ENCODE data around the gene TAF8.

TAF8 gene

DNA sequence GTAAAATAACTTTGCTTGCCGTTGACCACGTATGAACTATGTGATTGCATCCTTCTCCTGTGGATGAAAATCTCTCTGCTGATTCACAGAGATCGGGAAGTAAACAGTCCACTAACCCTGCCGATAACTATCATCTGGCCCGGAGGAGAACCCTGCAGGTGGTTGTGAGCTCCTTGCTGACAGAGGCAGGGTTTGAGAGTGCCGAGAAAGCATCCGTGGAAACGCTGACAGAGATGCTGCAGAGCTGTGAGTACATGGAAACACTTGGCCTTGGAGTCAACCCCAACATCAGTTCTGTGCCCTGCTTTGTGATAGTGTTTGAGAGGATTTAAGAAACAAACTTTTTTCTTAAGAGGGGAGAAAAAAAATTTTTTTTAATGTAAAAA, 937 bp downstream of the TAF8 start:
- no peak for DNase-seq (ENCODE audit: low read depth)

- no peak for DNase-seq (ENCODE audit: low read depth)
These were observed 3.3 kb downstream of the TAF8 start for GRCh38 chr6:42053601-42054000.

GRCh38 chr6:42059743-42060142, 9.4 kb downstream of the TAF8 start:
- DNase-seq (ENCODE audit: low read depth) = no peak

DNA sequence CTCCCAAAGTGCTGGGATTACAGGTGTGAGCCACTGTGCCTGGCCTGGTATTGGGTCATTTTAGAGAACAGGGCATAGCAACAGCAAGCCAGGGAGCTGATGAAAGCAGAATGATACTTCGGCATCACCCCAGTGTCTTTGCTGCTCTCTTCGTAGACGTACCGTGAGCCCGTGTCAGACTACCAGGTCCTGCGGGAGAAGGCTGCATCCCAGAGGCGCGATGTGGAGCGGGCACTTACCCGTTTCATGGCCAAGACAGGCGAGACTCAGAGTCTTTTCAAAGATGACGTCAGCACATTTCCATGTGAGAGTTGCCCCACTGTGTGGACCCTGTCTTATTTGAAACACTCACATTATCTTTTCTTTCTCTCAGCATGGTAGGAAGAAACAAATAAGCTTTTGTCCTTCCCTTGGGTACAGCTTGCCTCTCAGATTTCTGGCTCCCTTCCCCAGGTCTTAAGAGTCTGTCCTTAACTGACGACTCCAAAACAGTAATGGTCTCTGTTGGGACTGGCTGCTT, 15.9 kb downstream of the TAF8 start:
- DNase-seq (ENCODE audit: low read depth) = no peak

GRCh38 chr6:42068173-42068572, 17.8 kb downstream of the TAF8 start:
- DNase-seq (ENCODE audit: low read depth) = no peak

GRCh38 chr6:42068872-42069522, 18.7 kb downstream of the TAF8 start:
- no peak for DNase-seq (ENCODE audit: low read depth)

DNA sequence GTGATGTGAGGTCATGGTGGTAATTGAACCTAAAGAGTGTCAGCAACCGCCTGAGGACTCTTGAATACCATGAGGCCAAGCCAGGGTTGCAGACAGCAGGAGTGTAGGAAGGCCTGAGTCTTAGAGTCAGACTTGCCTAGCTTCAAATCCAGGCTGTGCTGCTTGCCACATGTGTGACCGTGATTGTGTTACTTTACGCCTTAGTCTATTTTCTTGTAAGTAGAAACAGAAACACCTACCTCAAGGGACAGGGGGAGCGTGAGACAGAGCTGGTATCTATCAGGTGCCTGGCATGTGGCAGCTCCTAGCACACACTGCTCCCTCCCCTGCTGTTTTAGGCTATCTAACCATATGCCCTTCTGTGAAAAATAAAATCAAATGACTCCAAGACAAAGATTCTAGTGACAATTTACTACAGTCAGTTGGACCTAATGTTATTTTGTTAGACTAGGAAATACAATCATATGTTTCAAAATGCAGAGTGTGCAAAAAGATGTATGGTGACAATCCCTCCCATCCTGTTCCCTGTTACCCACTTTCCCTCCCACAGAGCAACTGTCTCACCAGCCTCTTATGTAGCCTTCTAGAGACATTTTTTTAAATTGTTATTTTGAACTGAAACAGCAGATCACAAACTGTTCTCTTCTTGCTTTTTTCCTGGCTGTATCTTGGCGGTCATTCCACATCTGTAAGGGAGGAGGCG, 21.7 kb downstream of the TAF8 start:
- DNase-seq (ENCODE audit: low read depth) = no peak

DNA sequence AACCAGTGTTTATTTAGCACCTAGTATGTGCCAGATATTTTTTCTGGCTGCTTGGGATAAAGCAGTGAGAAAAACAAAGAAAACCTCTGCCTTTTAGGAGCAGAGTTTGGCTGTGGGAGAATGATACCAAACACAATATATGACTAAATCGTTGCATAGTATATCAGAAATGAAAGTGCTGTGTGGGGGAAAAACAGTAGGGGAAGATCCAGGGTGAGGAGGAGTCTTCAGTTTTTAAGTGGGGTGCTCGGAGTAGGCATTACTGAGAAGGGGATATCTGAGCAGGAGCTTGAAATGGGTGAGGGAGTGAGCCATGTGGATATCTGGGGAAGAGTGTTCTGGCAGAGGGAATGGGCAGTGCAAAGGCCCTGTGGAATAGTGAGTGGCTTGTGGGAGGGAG, 23.0 kb downstream of the TAF8 start:
- no peak for DNase-seq (ENCODE audit: low read depth)

DNA sequence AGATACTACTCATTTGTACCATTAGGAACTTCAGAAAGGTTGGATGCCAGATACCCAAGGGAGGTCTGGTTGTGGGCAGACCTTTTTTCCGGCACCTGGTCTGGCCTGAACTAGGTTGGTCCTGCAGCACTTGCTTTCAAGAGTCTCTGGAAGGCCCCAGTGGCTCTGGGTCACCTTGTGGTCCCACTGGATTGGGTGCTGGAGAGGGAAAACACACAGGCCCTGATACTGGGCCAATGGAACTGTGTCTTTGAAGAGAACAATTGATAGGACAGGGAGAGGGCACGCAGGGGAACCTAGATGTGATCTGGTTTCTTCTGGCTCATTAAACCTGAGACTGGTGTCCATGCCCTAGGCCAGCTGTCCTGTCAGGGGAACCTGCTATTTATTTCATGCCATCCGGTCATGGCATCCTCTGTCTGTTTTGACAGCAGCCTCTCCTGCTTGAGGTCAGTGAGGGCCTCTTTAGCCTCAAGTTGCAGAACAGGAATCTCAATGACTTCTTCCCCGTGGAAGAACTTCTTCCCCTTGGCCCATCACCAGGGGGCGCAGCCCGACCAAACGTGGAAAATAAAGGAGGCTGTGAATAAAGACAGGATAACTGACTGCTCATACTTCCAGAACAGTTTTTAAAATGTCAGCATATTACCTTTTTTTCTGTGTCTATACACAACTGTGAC, 25.0 kb downstream of the TAF8 start:
- peak; percentile 16 for DNase-seq (ENCODE audit: low read depth)

DNA sequence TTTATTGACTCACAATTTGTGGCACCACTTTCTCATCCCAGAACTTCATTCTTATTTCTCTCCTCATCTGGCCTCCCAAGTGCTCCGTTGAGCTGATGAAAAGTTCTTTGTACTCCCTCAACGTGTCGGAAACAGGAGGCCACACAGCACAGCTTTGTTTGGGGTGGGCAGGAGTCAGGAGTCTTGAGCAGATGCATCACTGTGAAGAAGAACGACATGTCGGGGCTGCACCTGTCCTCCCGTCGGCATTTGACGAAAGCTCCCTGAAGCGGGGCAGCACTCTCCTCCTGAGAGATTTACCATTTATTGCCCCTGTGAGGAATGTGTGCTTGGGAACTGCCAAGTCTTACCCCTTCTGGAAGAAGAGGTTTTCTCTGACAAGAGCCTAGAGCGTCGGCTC, 28.1 kb downstream of the TAF8 start:
- no peak for DNase-seq (ENCODE audit: low read depth)

GRCh38 chr6:42079941-42080464, 29.7 kb downstream of the TAF8 start:
- no peak for DNase-seq (ENCODE audit: low read depth)

GRCh38 chr6:42083530-42083929, 33.2 kb downstream of the TAF8 start:
- no peak for DNase-seq (ENCODE audit: low read depth)

- no peak for DNase-seq (ENCODE audit: low read depth)
These were observed 34.6 kb downstream of the TAF8 start for GRCh38 chr6:42084889-42085288.

DNA sequence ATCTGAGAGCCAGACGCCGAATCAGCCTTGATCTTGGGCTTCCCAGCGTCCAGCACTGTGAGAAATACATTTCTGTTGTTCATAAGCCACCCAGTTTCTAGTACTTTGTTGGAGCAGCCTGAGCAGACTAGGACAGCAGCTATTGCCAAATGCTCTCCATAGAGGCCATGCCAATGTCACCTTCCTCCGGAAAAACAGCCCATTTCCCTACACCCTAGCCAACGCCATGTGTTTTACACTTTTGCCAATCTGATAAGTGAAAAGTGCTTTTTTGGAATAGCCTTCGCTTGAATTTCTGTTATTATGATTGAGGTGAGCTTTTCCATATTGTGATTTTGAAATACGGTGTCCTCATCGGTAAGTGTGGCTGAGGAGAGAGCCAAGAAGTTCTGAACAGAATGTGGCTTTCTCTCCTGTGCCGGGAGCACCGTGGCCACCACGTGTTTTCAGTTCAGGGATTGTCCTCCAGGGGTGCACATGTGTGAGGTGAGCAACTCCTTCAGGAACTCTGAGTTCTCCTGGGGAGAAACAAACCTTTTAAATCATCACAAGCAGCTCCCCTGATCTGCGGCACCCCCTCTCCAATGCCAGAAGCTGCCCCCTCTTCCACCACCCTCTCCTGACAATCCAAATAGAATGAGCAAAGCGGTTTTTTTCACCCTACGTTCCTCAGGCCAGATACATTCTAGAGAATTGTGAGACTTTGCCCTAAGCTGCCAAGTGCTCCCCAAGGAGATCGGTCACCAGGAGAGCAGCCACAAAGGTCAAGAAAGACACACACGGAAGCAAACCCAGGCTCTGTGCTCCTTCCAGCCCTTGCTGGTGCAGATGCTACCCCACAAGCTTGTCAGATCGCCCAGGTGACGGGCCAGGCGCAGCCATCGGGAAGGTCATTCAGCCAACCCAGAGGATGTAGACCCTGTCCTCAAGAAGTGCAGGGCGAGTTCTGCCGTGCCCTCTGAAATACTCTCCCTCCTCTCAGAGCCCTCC, 36.0 kb downstream of the TAF8 start:
- DNase-seq (ENCODE audit: low read depth) = no peak

DNA sequence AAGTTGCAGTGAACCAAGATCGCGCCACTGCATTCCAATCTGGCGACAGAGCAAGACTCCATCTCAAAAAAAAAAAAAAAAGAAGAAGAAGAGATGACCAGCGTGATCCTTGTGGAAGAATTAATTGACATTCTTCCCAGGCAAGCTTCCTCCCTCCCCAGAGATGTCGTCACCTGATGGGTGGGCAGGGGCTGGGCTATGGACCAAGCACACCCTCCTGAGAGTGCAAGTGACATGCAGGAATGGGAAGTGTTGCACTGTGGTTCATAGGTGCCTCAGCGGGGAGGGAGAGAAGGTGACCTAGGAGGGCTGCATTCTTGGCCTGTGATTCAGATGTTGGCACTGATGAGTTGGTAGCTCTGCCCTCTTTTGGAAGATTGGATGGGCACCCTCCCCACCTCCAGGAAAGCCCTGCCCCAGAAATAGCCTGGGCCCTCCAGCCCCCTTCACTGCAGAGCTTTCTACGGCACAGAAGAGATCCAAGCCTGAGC, 37.8 kb downstream of the TAF8 start:
- DNase-seq (ENCODE audit: low read depth) = no peak

GRCh38 chr6:42090819-42091717, 40.7 kb downstream of the TAF8 start:
- DNase-seq (ENCODE audit: low read depth) = no peak

DNA sequence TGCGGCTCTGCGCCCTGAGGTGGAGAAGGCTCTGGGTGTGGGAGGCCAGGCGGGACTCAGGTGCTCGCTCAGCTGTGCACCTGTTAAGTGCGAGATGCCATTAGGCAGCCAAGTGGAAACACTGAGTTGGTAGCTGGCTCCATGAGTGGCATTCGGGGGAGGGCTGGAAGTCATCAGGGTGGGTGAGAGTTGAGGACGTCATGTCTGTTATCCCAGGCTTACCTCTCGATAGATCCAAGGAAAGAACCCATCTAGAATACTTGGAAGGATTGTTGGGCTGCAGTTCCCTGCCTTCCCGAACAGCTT, 41.3 kb downstream of the TAF8 start:
- DNase-seq (ENCODE audit: low read depth) = no peak

- DNase-seq (ENCODE audit: low read depth) = no peak
These were observed 43.4 kb downstream of the TAF8 start for GRCh38 chr6:42093582-42094329.

- DNase-seq (ENCODE audit: low read depth) = no peak
These were observed 44.8 kb downstream of the TAF8 start for GRCh38 chr6:42095094-42095493.

Measured in stimulated activated CD8-positive, alpha-beta memory T cell treated with anti-CD3 and anti-CD28 coated beads, Interleukin-12 subunit alpha, Interleukin-12 subunit beta, amount 100 ng/mL, for 4 hours (primary cell).